Measurements from ENCODE around the gene TRANK1.
"Not testable (repeated sequence)": the region's sequence is repeated elsewhere in the genome, so short reads cannot be mapped to it uniquely, and the experiment has no call there.

TRANK1 gene

DNA sequence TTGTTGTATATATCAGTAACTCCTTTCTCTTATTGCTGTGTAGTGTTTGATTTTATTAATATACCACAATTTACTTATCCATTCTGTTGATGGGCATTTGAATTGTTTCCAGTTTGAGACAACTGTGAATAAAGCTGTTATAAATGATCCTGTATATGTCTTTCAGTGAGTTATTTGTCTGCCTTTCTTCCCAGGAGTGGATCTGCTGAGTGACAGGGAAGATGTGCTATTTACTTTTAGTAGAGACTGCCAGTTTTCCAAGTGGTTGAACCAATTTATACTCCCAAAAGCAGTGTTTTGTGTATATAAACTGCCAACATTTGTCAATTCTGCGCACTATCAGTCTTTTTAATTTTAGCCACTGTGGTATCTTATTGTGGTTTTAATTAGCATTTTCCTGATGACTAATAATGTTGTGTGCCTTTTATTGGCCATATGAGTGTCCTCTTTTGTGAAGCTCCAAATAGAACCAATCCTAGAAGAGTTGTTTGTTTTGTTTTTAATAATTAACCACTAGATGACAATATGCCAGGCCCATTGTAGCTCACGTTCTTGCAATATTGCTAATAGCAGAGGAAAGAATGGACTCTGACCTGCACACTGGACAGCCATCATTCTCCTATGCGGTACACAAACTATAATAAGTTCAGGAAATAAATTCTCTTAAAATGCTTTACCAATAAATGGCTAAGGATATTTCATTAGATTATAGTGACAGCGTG is 25.3 kb downstream of the TRANK1 start:
- DNase-seq, result no peak

DNA sequence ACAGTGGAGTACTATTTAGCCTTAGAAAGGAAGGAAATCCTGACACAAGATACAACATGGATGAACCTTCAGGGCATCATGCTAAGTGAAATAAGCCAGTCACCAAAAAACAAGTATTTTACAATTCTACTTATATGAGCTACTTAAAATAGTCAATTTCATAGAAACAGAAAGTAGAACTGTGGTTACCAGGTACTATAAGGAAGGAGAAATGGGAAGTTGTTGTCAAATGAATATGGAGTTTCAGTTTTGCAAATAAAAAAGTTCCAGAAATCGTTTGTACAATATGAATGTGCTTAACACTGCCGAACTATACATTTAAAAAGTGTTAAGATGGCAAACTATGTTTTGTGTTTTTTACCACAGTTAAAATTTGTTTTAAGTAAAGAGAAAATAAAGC is 26.8 kb downstream of the TRANK1 start:
- no peak for DNase-seq

DNA sequence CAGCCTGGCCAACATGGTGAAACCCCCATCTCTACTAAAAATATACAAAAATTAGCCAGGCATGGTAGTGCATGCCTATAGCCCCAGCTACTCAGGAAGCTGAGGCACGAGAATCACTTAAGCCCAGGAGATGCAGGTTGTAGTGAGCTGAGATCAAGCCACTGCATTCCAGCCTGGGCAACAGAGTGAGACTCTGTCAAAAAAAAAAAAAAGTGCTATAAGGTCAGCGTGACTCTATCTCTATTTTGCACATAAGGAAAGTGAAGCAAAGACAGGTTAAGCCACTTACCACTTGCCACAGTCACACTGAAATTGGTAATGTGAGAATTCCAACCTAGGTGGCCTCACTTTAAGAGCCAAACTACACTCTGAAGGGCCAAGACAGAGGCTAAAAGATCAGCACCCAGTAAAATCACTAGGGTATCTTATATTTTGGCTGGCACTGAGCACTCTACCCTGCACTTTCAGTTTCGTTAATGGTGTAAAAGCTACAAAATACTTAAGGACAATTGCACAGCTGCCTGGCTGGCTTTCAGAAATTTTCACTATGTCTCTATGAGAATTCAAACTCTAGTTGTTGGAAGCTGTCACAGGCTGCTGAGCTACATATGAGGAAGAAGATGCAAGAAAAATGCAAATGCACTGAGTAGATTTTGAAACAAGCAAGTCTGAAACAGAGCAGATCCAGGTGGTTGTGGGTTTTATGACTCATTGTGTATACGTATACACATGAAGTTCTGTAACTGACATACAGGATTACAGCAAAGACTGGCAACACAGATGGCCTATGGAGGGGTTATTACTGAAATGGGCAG is 32.7 kb downstream of the TRANK1 start:
- peak; percentile 70 for DNase-seq

DNA sequence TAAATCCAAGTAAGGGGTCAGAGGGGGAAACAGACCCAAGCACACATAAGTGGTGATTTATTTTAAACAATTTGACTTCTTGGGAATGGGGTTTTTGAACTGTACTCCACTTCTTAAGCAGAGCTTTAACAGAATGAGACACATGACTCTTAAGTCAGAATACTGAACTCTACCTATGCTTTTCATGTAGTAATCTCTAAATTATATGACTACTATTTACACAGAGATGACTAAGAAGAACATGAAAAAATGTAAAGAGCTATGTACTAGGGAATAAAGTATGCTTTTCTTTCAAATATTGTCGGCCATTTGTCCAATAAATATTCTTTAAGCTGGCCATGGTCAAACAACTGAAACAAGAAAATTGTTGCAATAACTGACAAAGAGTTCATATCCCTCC is 35.2 kb downstream of the TRANK1 start:
- DNase-seq, result no peak

DNA sequence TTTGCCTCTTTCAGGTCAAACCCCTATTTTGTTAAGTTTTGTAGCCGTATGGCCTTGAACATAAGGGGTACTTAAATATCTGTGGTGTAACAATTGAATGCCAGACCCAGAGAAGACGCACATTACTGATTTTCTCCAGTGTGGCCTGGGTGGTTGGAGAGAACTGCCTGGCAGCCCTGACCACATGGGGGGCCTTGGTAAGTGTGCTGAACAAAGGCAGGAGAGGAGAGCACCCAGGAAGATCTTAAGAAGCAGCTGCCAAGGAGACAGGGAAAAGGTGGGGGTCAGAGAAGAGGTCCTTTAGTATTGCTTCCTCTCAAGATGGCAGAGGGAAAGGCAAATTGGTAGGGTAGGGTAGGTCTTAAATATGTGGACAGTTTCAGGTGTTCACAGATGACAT is 35.7 kb downstream of the TRANK1 start:
- no peak for DNase-seq

DNA sequence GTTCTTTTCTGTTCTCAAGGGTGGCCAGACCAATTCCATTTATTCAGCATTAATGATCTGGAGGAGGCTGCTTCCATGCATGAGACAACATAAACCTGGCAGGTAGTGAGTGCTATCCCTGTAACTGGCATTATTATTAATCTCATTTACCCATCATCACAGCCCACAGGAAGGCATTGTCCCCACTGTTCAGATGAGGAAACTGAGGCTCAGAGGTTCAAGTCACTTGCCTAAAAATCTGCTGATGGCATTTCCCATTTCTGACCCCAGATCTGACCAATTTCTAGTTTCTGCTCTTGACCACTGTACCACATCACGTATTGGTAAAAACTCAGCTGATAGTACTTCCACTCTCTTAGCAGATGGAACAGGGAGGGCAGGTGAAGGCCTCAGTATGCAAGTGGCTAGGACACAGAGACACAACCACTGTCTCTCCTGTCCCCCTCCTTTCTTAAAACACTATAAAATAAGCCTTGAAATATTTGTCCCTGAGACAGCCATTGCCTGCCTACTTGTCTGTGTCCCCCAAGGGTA is 36.1 kb downstream of the TRANK1 start:
- no peak for DNase-seq

DNA sequence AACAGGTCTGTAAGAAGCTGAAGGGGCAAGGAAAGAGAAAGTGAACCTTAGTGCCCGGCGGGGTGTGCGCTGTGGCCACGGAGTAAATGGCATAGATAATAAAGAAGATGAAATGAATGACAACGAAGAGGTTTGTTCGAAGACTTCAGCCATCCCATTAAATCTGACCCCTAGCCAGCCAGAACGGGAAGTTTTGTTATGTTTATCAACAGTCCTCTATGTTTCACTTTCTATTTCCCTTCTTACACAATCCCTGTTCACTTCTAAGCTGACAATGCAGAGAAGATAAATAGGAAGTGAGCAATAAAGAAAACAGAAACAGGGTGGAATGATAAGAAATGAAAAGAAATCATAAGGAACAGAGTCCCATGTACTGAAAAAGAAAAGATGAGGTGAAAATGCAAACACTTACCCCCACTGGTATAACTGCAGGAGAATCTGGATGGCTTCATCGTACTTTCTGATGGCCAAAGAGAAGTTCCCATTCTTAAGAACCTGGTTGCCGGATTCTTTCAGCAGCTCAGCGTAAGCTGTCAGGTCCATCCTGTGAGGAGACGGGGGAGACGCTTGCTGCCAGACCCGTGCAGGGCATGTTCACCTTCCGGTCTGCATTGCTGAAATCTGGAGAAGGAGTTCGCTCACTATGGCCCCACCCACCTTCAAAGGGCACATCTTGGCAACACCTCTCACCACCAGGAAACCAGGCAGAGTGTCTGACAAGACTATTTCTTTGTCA is 36.8 kb downstream of the TRANK1 start:
- peak; percentile 61 for DNase-seq

DNA sequence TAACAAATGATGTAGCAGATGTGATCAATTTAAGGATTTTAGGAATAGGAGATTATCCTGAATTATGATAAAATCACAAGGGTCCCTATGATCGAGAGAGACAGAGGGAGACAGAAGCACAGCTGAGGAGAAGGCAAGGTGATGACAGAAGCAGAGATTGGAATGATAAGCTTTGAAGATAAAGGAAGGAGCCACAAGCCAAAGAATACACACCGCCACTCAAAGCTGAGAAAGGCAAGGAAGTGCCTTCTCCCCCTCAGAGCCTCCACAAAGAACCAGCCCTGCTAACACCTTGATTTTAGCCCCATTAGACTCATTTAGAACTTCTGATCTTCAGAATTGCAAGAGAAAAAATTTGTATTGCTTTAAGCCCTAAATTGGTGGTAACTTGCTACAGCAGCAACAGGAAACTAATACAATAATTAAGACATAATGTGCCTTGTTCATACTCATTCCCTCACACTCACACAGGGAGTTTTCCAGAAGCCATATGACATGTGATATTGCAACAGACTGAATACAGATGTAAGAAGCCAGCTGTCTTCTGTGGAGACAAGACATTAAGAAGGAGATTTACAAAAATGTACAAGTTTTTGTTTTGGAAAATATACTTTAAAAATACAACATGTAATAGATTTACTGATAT is 38.2 kb downstream of the TRANK1 start:
- no peak for DNase-seq

DNA sequence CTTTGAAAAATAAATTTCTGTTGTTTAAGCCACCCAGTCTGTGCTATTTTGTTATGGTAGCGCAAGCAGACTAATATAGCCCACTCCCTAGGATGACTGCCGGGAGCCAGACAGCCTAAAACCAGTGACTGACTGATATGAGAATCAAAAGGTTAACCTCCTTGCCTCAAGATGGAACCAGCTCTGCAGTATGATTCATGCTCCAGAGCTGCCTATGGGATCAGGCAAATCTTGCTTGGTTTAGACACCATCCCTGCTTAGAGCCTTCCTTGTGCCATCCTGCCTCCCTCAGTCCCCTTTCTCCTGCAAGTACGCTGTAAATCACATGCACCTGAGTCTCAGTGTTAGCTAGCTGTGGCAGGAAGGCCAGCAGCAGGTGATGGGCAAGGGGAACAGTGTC is 39.3 kb downstream of the TRANK1 start:
- DNase-seq, result no peak

DNA sequence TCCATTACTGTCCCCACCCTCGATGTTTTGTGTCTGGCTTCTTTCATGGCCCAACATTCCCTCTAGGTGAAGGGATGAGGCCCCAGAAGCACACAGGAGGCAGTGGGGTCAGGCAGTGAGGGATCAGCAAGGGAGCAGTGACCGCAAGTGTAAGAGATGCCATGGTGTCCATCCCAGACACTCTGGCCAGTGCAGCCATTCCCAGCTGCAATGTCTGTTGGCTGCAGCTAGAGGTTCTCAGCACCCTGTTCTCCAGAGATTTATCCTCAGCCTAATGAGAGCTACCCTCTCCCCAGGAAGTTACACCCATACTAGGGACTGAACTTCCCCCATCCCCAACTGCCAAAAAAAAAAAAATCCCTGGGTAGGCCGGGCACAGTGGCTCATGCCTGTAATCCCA is 40.2 kb downstream of the TRANK1 start:
- DNase-seq, result peak; percentile 55

DNA sequence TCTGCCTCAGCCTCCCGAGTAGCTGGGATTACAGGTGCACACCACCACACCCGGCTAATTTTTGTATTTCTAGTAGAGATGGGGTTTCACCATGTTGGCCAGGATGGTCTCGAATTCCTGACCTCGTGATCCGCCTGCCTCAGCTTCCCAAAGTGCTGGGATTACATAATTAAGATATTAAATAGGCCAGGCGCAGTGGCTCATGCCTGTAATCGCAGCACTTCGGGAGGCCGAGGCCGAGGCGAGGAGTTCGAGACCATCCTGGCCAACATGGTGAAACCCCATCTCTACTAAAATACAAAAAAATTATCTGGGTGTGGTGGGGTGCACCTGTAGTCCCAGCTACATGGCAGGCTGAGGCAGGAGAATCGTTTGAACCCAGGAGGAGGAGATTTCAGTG is 40.8 kb downstream of the TRANK1 start:
- not testable (repeated sequence) for DNase-seq

DNA sequence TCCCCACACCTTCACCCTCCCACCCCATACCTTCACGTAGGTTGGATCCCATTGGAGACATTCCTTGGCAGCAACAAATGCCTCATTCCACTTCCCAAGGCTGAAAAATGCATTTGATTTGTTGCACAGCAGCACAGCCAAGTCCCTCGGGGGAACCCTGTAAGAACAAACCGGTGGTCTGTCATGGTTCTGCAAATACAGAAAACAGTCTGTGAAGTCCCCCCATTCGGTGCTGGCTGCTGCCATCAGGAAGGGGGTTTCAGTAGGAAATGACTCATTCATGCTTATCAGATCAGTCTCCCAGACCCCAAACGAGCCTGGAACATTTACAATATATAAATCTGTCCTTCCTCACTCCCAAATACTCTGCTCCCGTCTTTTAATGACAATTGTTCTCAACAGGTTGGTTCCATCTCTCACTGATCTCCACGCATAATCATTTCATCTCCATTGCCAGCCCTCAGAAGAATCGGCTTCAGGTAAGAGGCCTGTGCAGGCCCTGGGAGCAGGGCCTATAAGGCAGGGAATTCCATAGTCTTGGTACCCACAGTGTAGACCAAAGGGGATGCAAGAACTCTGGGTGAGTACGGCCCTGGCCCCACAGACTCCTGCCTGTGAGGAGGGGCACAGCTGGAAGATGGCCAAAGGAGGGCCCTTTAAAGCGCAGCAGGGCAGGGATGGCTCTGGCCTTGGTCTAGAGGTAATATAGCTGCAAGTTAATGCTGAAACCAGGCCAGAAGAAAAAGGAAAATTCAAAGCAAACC is 41.6 kb downstream of the TRANK1 start:
- no peak for DNase-seq

DNA sequence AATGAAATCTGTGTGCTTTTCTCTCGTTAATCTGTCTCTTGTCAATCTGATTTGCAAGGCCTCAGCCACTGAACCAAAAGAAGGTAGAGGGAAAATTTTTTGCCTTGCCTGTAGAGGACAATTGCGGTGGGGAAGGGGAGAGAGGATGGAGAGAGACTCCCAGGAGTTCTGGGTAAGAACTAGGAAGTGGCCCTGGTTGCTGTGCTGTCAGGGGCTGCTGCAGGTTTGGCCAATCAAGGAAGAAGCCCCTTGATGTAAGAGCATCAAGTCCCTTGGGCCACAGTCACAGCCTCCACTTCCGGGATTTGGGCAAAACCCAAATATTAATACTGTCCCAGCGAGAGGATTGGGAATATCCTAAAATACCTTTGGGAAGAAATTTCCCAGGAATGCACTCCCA is 43.3 kb downstream of the TRANK1 start:
- DNase-seq, result no peak

DNA sequence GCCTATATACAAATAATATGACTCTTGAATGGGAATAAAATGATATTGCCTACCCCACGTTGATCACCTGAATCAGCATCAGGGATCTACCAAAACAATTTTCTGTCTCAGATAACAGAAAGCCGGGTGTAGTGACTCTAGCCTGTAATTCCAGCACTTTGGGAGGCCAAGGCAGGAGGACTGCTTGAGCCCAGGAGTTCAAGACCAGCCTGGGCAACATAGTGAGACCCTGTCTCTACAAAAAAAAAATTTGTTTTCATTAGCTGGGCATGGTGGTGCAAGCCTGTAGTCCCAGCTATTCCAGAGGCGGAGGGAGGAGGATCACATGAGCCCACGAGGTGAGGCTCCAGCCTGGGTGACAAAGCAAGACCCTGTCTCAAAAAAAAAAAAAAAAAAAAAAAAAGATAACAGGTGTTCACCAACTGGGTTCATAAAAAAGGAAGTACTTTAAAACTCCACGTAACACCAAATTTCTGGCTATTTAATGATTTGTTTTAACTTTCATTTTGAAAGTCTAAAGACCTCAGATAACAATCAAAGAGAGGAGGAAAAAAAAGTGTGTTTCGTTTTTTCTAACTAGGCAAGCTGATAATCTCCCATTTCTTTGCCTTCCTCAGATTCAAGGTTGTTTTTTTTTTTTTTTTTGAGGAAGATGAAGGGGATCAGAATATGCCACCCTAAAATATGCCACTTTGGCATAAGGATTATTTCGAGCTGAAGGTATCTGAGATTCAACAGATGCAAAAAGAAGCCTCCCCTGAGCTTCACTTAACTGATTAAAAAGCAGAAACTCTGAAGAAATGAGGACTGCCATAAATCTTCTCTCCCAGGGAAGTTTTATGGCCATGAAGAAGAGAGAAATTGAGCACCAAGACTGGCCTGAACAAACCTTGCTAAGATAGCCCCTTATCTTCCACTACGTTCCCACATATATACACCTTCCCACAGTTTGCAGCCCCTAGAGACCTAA is 44.1 kb downstream of the TRANK1 start:
- DNase-seq, result no peak

DNA sequence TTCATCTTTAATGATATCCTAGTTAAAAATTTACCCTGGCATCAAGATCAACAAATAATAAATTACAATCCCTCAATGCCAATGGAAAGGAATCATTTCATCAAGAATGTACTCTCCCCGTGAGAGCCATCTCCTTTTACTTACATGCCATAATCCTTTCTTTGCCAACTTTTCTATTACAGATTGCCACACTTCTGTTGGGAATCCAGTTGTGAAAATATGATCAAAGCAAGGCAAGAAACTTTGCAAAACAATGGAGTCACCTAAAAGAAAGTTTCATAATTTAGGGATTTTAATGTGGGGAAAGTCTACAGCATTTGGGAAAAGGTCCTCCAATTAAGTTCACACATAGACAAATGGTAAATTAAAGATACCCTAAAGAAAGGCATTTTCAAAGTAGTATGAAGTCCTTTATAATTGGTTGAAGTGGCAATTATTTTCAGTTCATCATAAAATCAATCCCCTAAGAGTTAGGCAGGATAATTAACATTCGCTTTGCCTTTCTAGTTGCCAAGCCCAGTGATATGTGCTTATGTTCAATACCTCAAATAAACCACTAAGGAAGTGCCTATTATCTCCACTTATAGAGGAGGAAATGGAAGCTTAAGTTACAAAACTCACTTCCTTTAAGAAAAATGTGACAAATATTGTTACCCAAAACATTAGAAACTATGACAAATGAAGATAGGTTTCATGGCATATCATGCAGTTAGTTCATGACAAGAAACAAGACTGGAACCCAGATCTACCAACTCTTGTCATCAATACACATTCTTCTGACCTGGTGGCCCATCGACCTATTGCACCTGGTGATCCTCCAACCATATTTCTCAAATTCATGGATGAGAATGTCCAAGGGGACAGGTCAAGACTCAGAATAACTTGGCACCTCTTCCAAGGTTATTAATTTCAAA is 49.1 kb downstream of the TRANK1 start:
- DNase-seq, result no peak

DNA sequence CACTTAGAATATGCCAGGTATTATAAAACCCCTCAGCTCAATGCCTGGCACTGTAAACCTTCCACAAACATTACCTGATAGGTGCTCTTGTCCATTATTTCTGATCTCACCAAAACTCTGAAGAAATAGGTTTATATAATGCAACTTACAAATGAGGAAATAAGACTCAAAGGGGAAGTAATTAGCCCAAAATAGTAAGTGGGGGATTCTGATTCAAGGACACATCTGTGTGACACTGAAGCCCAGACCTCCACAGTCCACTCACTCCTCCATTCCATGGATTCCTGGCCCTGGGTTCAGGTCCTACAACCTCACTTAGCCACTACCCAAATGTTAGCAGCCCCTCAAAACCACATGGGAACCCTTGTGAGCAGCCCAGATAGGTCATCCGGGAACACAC is 49.9 kb downstream of the TRANK1 start:
- DNase-seq, result no peak

DNA sequence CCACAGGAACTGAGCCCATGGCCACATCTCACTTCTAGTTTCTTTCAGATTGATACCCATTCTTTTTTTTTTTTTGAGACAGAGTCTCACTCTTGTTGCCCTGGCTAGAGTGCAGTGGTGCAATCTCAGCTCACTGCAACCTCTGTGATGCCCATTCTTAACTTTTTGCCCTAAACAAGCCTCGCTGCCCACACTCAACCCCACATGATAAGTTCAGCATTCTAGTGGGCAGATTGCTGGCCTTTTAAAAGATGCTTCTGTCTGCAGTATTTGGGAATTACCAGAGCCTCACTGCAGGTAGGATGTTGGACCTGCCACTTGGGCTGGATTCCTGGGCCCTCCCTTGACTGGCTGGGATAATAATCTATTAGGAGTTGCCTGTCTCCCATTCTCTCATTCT is 51.0 kb downstream of the TRANK1 start:
- DNase-seq, result no peak

DNA sequence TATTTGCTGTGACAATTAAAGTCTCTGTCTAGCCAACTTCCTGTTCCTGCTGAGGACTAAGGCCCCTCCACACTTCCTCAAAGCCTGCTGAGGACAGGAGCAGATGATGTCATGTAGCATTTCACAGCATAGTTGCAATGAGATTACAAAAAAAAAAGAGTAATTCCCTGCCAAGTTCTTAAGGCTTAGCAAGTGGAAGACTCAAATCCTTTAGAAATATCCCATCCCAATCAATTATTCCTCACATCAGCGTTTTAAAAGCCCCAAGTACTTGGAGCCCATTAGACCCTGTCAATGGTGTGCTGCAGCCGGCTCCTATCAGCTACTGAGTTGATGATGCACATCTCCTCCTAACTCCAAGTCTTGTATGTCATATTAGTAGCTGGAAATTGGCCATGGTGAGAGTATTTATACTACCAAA is 51.7 kb downstream of the TRANK1 start:
- DNase-seq, result peak; percentile 24

DNA sequence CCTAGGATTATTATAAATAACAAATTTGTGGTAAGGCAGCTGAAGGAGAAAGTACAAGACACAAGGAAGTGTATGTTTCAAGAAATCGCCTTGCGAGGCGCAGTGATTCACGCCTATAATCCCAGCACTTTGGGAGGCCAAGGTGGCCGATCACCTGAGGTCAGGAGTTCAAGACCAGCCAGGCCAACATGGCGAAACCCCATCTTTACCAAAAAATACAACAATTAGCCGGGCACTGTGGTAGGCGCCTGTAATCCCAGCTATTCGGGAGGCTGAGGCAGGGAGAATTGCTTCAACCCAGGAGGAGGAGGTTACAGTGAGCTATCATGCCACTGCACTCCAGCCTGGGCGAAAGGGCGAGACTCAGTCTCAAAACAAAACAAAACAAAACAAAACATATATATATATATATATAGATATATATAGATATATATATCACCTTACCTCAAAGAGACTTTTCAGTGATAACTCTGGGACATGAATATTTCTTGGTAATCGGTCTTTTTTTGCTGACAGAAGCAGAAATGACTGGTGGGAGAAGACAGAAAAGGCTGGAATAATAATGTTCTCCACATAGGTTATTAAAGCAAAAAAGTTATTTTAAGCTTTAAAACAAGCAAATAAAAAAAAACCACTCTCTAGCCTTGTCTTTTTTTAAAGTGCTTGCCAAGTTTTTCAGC is 52.3 kb downstream of the TRANK1 start:
- DNase-seq, result no peak

Data from hematopoietic multipotent progenitor cell treated with erythropoietin and hydrocortisone succinate and interleukin-3 and kit ligand, for 8 days (in vitro differentiated cells).